GM19395 (cell line): ENCODE results near the gene BMP5.

Experiments
- ATAC-seq: cut with Tn5 transposase; IDR thresholded peaks from one replicate; pipeline ENCODE4 v1.9.1; 2021; ENCODE audit warnings: mild to moderate bottlenecking, moderate library complexity; ENCODE audit not compliant: unreplicated experiment

Gene BMP5

GRCh38 chr6:55818482-55818881 lies 56.9 kb downstream of the BMP5 start:
- no peak for ATAC-seq

- ATAC-seq, result peak; percentile 69
Observed at GRCh38 chr6:55812509-55812908, 62.9 kb downstream of the BMP5 start.

GRCh38 chr6:55811074-55811473 lies 64.3 kb downstream of the BMP5 start:
- no peak for ATAC-seq

- ATAC-seq, result no peak
Observed at GRCh38 chr6:55802259-55802658, 73.1 kb downstream of the BMP5 start.

- ATAC-seq, result no peak
Observed at GRCh38 chr6:55798571-55798970, 76.8 kb downstream of the BMP5 start.

GRCh38 chr6:55794136-55794812 lies 81.1 kb downstream of the BMP5 start:
- no peak for ATAC-seq

GRCh38 chr6:55785273-55785672 lies 90.1 kb downstream of the BMP5 start:
- no peak for ATAC-seq

- ATAC-seq, result no peak
Observed at GRCh38 chr6:55782275-55782674, 93.1 kb downstream of the BMP5 start.

- no peak for ATAC-seq
Observed at GRCh38 chr6:55778705-55779104, 96.7 kb downstream of the BMP5 start.

GRCh38 chr6:55777469-55777868 lies 97.9 kb downstream of the BMP5 start:
- no peak for ATAC-seq

- no peak for ATAC-seq
Observed at GRCh38 chr6:55776113-55776512, 99.3 kb downstream of the BMP5 start.

GRCh38 chr6:55775029-55775318 lies 100.4 kb downstream of the BMP5 start:
- no peak for ATAC-seq

- no peak for ATAC-seq
Observed at GRCh38 chr6:55774286-55775028, 100.9 kb downstream of the BMP5 start.

GRCh38 chr6:55773620-55774216 lies 101.7 kb downstream of the BMP5 start:
- ATAC-seq, result no peak

GRCh38 chr6:55772730-55773129 lies 102.7 kb downstream of the BMP5 start:
- ATAC-seq, result no peak

- ATAC-seq, result no peak
Observed at GRCh38 chr6:55759536-55759935, 115.9 kb downstream of the BMP5 start.

- no peak for ATAC-seq
Observed at GRCh38 chr6:55758156-55758937, 117.0 kb downstream of the BMP5 start.

GRCh38 chr6:55756531-55757031 lies 118.8 kb downstream of the BMP5 start:
- ATAC-seq, result no peak

GRCh38 chr6:55748880-55749279 lies 126.5 kb downstream of the BMP5 start:
- ATAC-seq, result no peak

GRCh38 chr6:55746473-55746872 lies 128.9 kb downstream of the BMP5 start:
- ATAC-seq, result no peak

- no peak for ATAC-seq
Observed at GRCh38 chr6:55734256-55734655, 141.1 kb downstream of the BMP5 start.
